ENCODE measurements around the gene TFAM. TPM values are rescaled to one million over a fixed set of nuclear protein-coding genes. Genes with fewer than 3 reads are reported as not detected.

TFAM gene
- total and polyA plus RNA-seq, 5 donors, result 11.1 to 34.0 (median 29.1) TPM

GRCh38 chr10:58372607-58373441 lies 12.4 kb upstream of the TFAM start:
- intact Hi-C loops (cut with DNase I), result no loop called here
- WGBS, result 85% methylated on average over 4 of the region's 4 CpGs
- no peaks in the 10 kb centered on the region for H3K4me1 ChIP-seq (ENCODE audit: control insufficient read depth, insufficient read depth, low read length)
- ATAC-seq, result no peak
- H3K27me3 ChIP-seq (ENCODE audit: control insufficient read depth, insufficient read depth), result no peaks in the 10 kb centered on the region
- no peak for DNase-seq
- H3K27ac ChIP-seq (ENCODE audit: low read length), result no peak overlapping the region
- H3K9me3 ChIP-seq (ENCODE audit: control insufficient read depth, low read length), result no peaks in the 10 kb centered on the region
- H3K4me3 ChIP-seq (ENCODE audit: low read length), result no peak overlapping the region

- no peak for DNase-seq
- no peak for ATAC-seq
- Histone ChIP-seq H3K4me1 (ENCODE audit: control insufficient read depth, insufficient read depth, low read length) (no peaks in the 10 kb centered on the region), H3K27ac (ENCODE audit: low read length) (no peak overlapping the region), H3K27me3 (ENCODE audit: control insufficient read depth, insufficient read depth) (no peaks in the 10 kb centered on the region), H3K4me3 (ENCODE audit: low read length) (no peak overlapping the region), H3K9me3 (ENCODE audit: control insufficient read depth, low read length) (no peaks in the 10 kb centered on the region)
- intact Hi-C loops (cut with DNase I), result no loop called here
- 91% methylated on average over 3 of the region's 3 CpGs for WGBS
These were observed 11.8 kb upstream of the TFAM start for GRCh38 chr10:58373442-58373827.

GRCh38 chr10:58382489-58382995 lies 2.7 kb upstream of the TFAM start:
- Histone ChIP-seq H3K27me3 (ENCODE audit: control insufficient read depth, insufficient read depth) (no peaks in the 10 kb centered on the region), H3K27ac (ENCODE audit: low read length) (no peak overlapping the region), H3K9me3 (ENCODE audit: control insufficient read depth, low read length) (no peaks in the 10 kb centered on the region), H3K4me3 (ENCODE audit: low read length) (no peak overlapping the region), H3K4me1 (ENCODE audit: control insufficient read depth, insufficient read depth, low read length) (no peaks in the 10 kb centered on the region)
- intact Hi-C loops (cut with DNase I), result loop anchor here in 1 of 4 donors (10.0 kb wide), 1 partner anchor 78 kb away; no protein-coding TSS in a partner anchor
- 85% methylated on average over 2 of the region's 2 CpGs for WGBS
- DNase-seq (no peak), ATAC-seq (no peak)

- 54% methylated on average over 3 of the region's 3 CpGs for WGBS
- intact Hi-C loops (cut with DNase I), result loop anchor here in 2 of 4 donors (2.0 to 10.0 kb wide), 2 partner anchors 49 to 79 kb away; partner anchors contain the start of gene UBE2D1 (in 1 of the 2)
- Histone ChIP-seq H3K27me3 (ENCODE audit: control insufficient read depth, insufficient read depth) (no peaks in the 10 kb centered on the region), H3K9me3 (ENCODE audit: control insufficient read depth, low read length) (no peaks in the 10 kb centered on the region), H3K4me3 (ENCODE audit: low read length) (peak overlapping the region; percentile 82), H3K27ac (ENCODE audit: low read length) (no peak overlapping the region), H3K4me1 (ENCODE audit: control insufficient read depth, insufficient read depth, low read length) (no peaks in the 10 kb centered on the region)
- ATAC-seq (no peak), DNase-seq (no peak)
These were observed 1.1 kb upstream of the TFAM start for GRCh38 chr10:58384095-58384494.

- Histone ChIP-seq H3K4me1 (ENCODE audit: control insufficient read depth, insufficient read depth, low read length) (no peaks in the 10 kb centered on the region), H3K27ac (ENCODE audit: low read length) (peak overlapping the region; percentile 88), H3K9me3 (ENCODE audit: control insufficient read depth, low read length) (no peaks in the 10 kb centered on the region), H3K4me3 (ENCODE audit: low read length) (peak overlapping the region; percentile 82), H3K27me3 (ENCODE audit: control insufficient read depth, insufficient read depth) (no peaks in the 10 kb centered on the region)
- no peak for ATAC-seq
- DNase-seq, result no peak
- under 1% methylated on average over 12 of the region's 12 CpGs for WGBS
- intact Hi-C loops (cut with DNase I), result loop anchor here in 2 of 4 donors (2.0 to 10.0 kb wide), 2 partner anchors 50 to 80 kb away; partner anchors contain the start of gene UBE2D1 (in 1 of the 2)
These were observed 639 bp upstream of the TFAM start for GRCh38 chr10:58384544-58384998.

GRCh38 chr10:58385784-58386112 lies 538 bp downstream of the TFAM start:
- ATAC-seq, result peak in 1 of 2 donors; percentile 8
- Histone ChIP-seq H3K9me3 (ENCODE audit: control insufficient read depth, low read length) (no peaks in the 10 kb centered on the region), H3K27me3 (ENCODE audit: control insufficient read depth, insufficient read depth) (no peaks in the 10 kb centered on the region), H3K4me1 (ENCODE audit: control insufficient read depth, insufficient read depth, low read length) (no peaks in the 10 kb centered on the region), H3K27ac (ENCODE audit: low read length) (peak overlapping the region; percentile 76), H3K4me3 (ENCODE audit: low read length) (peak overlapping the region; percentile 82)
- 0% methylated on average over 15 of the region's 15 CpGs for WGBS
- DNase-seq, result no peak
- intact Hi-C loops (cut with DNase I), result loop anchor here in 3 of 4 donors (2.0 to 10.0 kb wide), 3 partner anchors 48 to 81 kb away; partner anchors contain the start of gene UBE2D1 (in 2 of the 3)

- intact Hi-C loops (cut with DNase I), result loop anchor here in 2 of 4 donors (5.0 to 10.0 kb wide), 2 partner anchors 52 to 84 kb away; partner anchors contain the start of gene UBE2D1 (in 1 of the 2)
- no peak for DNase-seq
These were observed 3.8 kb downstream of the TFAM start for GRCh38 chr10:58389024-58389423.

GRCh38 chr10:58393317-58393716 lies 8.1 kb downstream of the TFAM start:
- no peaks in the 10 kb centered on the region for H3K4me1 ChIP-seq (ENCODE audit: control insufficient read depth, insufficient read depth, low read length)
- intact Hi-C loops (cut with DNase I), result no loop called here
- no peak overlapping the region for H3K27ac ChIP-seq (ENCODE audit: low read length)
- DNase-seq (no peak), ATAC-seq (no peak)
- no peak overlapping the region for H3K4me3 ChIP-seq (ENCODE audit: low read length)
- no peaks in the 10 kb centered on the region for H3K27me3 ChIP-seq (ENCODE audit: control insufficient read depth, insufficient read depth)
- no peaks in the 10 kb centered on the region for H3K9me3 ChIP-seq (ENCODE audit: control insufficient read depth, low read length)
- 75% methylated on average over 2 of the region's 2 CpGs for WGBS

More at GRCh38 chr10:58389024-58389423, 3.8 kb downstream of the TFAM start:
- Histone ChIP-seq H3K9me3 (ENCODE audit: control insufficient read depth, low read length) (no peaks in the 10 kb centered on the region), H3K27me3 (ENCODE audit: control insufficient read depth, insufficient read depth) (no peaks in the 10 kb centered on the region), H3K27ac (ENCODE audit: low read length) (no peak overlapping the region), H3K4me3 (ENCODE audit: low read length) (no peak overlapping the region), H3K4me1 (ENCODE audit: control insufficient read depth, insufficient read depth, low read length) (no peaks in the 10 kb centered on the region)
- no peak for ATAC-seq
- 95% methylated on average over 3 of the region's 3 CpGs for WGBS

GRCh38 chr10:58394471-58394870 lies 9.3 kb downstream of the TFAM start:
- H3K9me3 ChIP-seq (ENCODE audit: control insufficient read depth, low read length), result no peaks in the 10 kb centered on the region
- H3K4me3 ChIP-seq (ENCODE audit: low read length), result no peak overlapping the region
- no peaks in the 10 kb centered on the region for H3K4me1 ChIP-seq (ENCODE audit: control insufficient read depth, insufficient read depth, low read length)
- DNase-seq (no peak), ATAC-seq (no peak)
- no peaks in the 10 kb centered on the region for H3K27me3 ChIP-seq (ENCODE audit: control insufficient read depth, insufficient read depth)
- no peak overlapping the region for H3K27ac ChIP-seq (ENCODE audit: low read length)
- intact Hi-C loops (cut with DNase I), result no loop called here

GRCh38 chr10:58396057-58396456 lies 10.8 kb downstream of the TFAM start:
- H3K27me3 ChIP-seq (ENCODE audit: control insufficient read depth, insufficient read depth), result no peaks in the 10 kb centered on the region
- H3K4me3 ChIP-seq (ENCODE audit: low read length), result no peak overlapping the region
- H3K9me3 ChIP-seq (ENCODE audit: control insufficient read depth, low read length), result no peaks in the 10 kb centered on the region
- no peak overlapping the region for H3K27ac ChIP-seq (ENCODE audit: low read length)
- no peak for DNase-seq
- intact Hi-C loops (cut with DNase I), result no loop called here
- H3K4me1 ChIP-seq (ENCODE audit: control insufficient read depth, insufficient read depth, low read length), result no peaks in the 10 kb centered on the region
- ATAC-seq, result no peak

GRCh38 chr10:58397830-58398229 lies 12.6 kb downstream of the TFAM start:
- Histone ChIP-seq H3K27ac (ENCODE audit: low read length) (no peak overlapping the region), H3K27me3 (ENCODE audit: control insufficient read depth, insufficient read depth) (no peaks in the 10 kb centered on the region), H3K9me3 (ENCODE audit: control insufficient read depth, low read length) (no peaks in the 10 kb centered on the region), H3K4me3 (ENCODE audit: low read length) (no peak overlapping the region), H3K4me1 (ENCODE audit: control insufficient read depth, insufficient read depth, low read length) (no peaks in the 10 kb centered on the region)
- intact Hi-C loops (cut with DNase I), result no loop called here
- WGBS, result 98% methylated on average over 3 of the region's 3 CpGs
- no peak for DNase-seq
- no peak for ATAC-seq

All from right cardiac atrium (tissue), 5 donors.